GM12878 (cell line): ENCODE data around the gene NSFL1C. TPM values are rescaled to one million over a fixed set of nuclear protein-coding genes. Genes with fewer than 3 reads are reported as not detected.

Experiments used
- ATAC-seq: fragments of 200-7000 bp; cut with Tn5 transposase; 3 replicates; pipeline ENCODE4 v1.9.1; 2020; ENCODE audit warnings: mild to moderate bottlenecking, moderate library complexity
- BruUV-seq: library from RNA; stranded (reverse); fragments of 400-500 nt; replicated peaks from 2 replicates; lab custom pipeline; 2021; lab: Mats Ljungman, UMichigan
- CTCF ChIA-PET: fragments of 300-600 bp; sonication (Branson Sonifier 250); formaldehyde crosslinking; extraction: SDS; loops from one replicate; lab custom pipeline; 2021; ENCODE audit warnings: inconsistent platforms; lab: Yijun Ruan, JAX
- POLR2A ChIA-PET: fragments of 350-600 bp; formaldehyde crosslinking; extraction: SDS; loops from one replicate; lab custom pipeline; 2021; ENCODE audit warnings: inconsistent platforms; lab: Charles Lee
- RAD21 ChIA-PET: fragments of 300-600 bp; sonication (Branson Sonifier 250); formaldehyde crosslinking; loops from one replicate; lab custom pipeline; 2023; ENCODE audit warnings: antibody characterized with exemption; ENCODE audit not compliant: unreplicated experiment; lab: Charles Lee
- SMC1A ChIA-PET: fragments of 300-600 bp; sonication (Branson Sonifier 250); formaldehyde crosslinking; loops from one replicate; lab custom pipeline; 2023; ENCODE audit not compliant: unreplicated experiment, uncharacterized antibody; lab: Charles Lee
- DNase-seq: peaks from one replicate; pipeline ENCODE4 v3.0.0-alpha.2; 2011; ENCODE audit warnings: low read depth, low spot score
- FAIRE-seq: peaks from 3 replicates; lab custom pipeline; 2011; peaks lifted over from hg19 to GRCh38; lab: Jason Lieb, UNC
- H2AFZ ChIP-seq: 2 replicates; pipeline ENCODE4 v1.6.0; 2011; ENCODE audit warnings: low read depth, low read length, control low read depth; ENCODE audit not compliant: control insufficient read depth
- H3K27ac ChIP-seq: 2 replicates; pipeline ENCODE4 v1.5.1; 2011; ENCODE audit warnings: control low read depth; ENCODE audit not compliant: control insufficient read depth, insufficient read depth
- H3K27me3 ChIP-seq, 2 experiments: replicated peaks in 1 of 2; 2 replicates each; pipeline versions ENCODE4 v1.6.0 to v1.6.1; 2011; ENCODE audit warnings: low read length in 1 of 2; ENCODE audit not compliant: control insufficient read depth in 2 of 2, insufficient read depth in 2 of 2
- H3K36me3 ChIP-seq, 2 experiments: 2 replicates each; pipeline ENCODE4 v1.5.1; 2011; ENCODE audit warnings: low read length in 1 of 2; ENCODE audit not compliant: control insufficient read depth in 2 of 2, insufficient read depth in 2 of 2
- H3K4me1 ChIP-seq: 2 replicates; pipeline ENCODE4 v1.6.1; 2011; ENCODE audit warnings: mild to moderate bottlenecking, low read length, moderate library complexity, mixed read lengths; ENCODE audit not compliant: control insufficient read depth, insufficient read depth
- H3K4me2 ChIP-seq: 2 replicates; pipeline ENCODE4 v1.6.0; 2011; ENCODE audit warnings: control low read depth; ENCODE audit not compliant: control insufficient read depth, insufficient read depth
- H3K4me3 ChIP-seq: fragments of 200-600 bp; sonication (generic); 2 replicates; pipeline ENCODE4 v1.5.1; 2016
- H3K79me2 ChIP-seq: 2 replicates; pipeline ENCODE4 v1.6.0; 2011; ENCODE audit warnings: low read length; ENCODE audit not compliant: control insufficient read depth, insufficient read depth
- H3K9ac ChIP-seq: 2 replicates; pipeline ENCODE4 v1.8.0; 2011; ENCODE audit warnings: low read length, control low read depth, mixed read lengths; ENCODE audit not compliant: control insufficient read depth, insufficient read depth
- H3K9me3 ChIP-seq: replicated peaks from 3 replicates; pipeline ENCODE4 v1.5.1; 2011; ENCODE audit warnings: mild to moderate bottlenecking, low read length; ENCODE audit not compliant: control insufficient read depth, insufficient read depth
- H4K20me1 ChIP-seq: 2 replicates; pipeline ENCODE4 v1.6.0; 2011; ENCODE audit not compliant: control insufficient read depth, insufficient read depth
- ASH2L ChIP-seq: fragments of 300-600, 200-600 bp; sonication (generic); IDR thresholded peaks from 2 replicates; pipeline ENCODE4 v1.6.1; 2017; ENCODE audit warnings: low read depth, mild to moderate bottlenecking, borderline replicate concordance
- BACH1 ChIP-seq: fragments of 450-650 bp; IDR thresholded peaks from 2 replicates; pipeline ENCODE4 v1.6.1; 2017; ENCODE audit warnings: mild to moderate bottlenecking, borderline replicate concordance
- CUX1 ChIP-seq: IDR thresholded peaks from 2 replicates; pipeline ENCODE4 v1.6.1; 2012; ENCODE audit warnings: improper control_type of control experiment, low read depth, low read length; ENCODE audit not compliant: insufficient replicate concordance
- HSF1 ChIP-seq: fragments of 150-350 bp; IDR thresholded peaks from 2 replicates; pipeline ENCODE4 v1.6.1; 2014; ENCODE audit warnings: mild to moderate bottlenecking, low read depth, low read length
- KLF5 ChIP-seq: fragments of 450-650 bp; IDR thresholded peaks from 2 replicates; pipeline ENCODE4 v1.6.1; 2014; ENCODE audit warnings: mild to moderate bottlenecking; ENCODE audit not compliant: partially characterized antibody
- MAX ChIP-seq: IDR thresholded peaks from 2 replicates; pipeline ENCODE4 v1.6.1; 2012; ENCODE audit warnings: low read depth, low read length, improper control_type of control experiment
- RB1 ChIP-seq: fragments of 450-650 bp; formaldehyde crosslinking; IDR thresholded peaks from 2 replicates; pipeline ENCODE4 v1.6.1; 2017; ENCODE audit warnings: mild to moderate bottlenecking, borderline replicate concordance
- USF2 ChIP-seq: IDR thresholded peaks from 2 replicates; pipeline ENCODE4 v1.6.1; 2011; ENCODE audit warnings: low read depth, low read length, improper control_type of control experiment, borderline replicate concordance
- WGBS: methylation state at CpG from one replicate; pipeline ENCODE4 v1.1.6; 2016; ENCODE audit warnings: low lambda C conversion rate; ENCODE audit not compliant: insufficient replicate concordance, insufficient coverage; ENCODE audit errors: missing lambda C conversion rate; 5-methylcytosine and 5-hydroxymethylcytosine counted together
- in situ Hi-C: fragments of 300-500 bp; cut with MboI; formaldehyde crosslinking; loops from 9 replicates; pipeline ENCODE4 v1.14.3; 2018; ENCODE audit warnings: mixed read lengths
- intact Hi-C: fragments of 100-400 bp; cut with micrococcal nuclease; formaldehyde crosslinking; loops from one replicate; pipeline ENCODE4 v1.14.2; 2022; ENCODE audit not compliant: unreplicated experiment
- polyA plus RNA-seq, 11 experiments: library from polyadenylated mRNA; depleted of rRNA in 4 of 11; unstranded in 6 of 11; stranded (reverse) in 5 of 11; fragments of >200 nt; fragmentation: Nextera tagmentation in 4 of 11; fragmentation: Illumina TruSeq in 1 of 11; extraction: Ambion mirVana in 4 of 11; extraction: Trizol in 1 of 11; gene quantifications; 1 replicate in 1 of 11; 2 replicates in 10 of 11; pipeline versions ENCODE4 v1.2.1 to v1.2.3, GENCODE V29; 2011 to 2016; ENCODE audit warnings: inconsistent platforms in 2 of 11, missing spikeins in 2 of 11, low read depth in 1 of 11
- total RNA-seq, 4 experiments: library from RNA; depleted of rRNA in 3 of 4; stranded (reverse); fragments of >200 nt in 3 of 4; fragmentation: Illumina TruSeq in 1 of 4; extraction: Trizol in 1 of 4; gene quantifications; 2 replicates each; pipeline versions ENCODE4 v1.2.1 to v1.2.3, GENCODE V29; 2013 to 2021

Gene NSFL1C
- total and polyA plus RNA-seq, 10 of the 15 experiments (the other 5 are each of a cell fraction or from before 2014, with no cell fraction given), result 21.5 to 100 (median 38.1) TPM

- no peaks in the 10 kb centered on the region; the same call in 1 of the 2 replicates for H3K4me1 ChIP-seq
- in situ Hi-C loops, result no loop called here
- ChIA-PET SMC1A (no interaction called here), POLR2A (no interaction called here), RAD21 (interaction anchor here (1.4 kb wide), 1 partner anchor 13 kb away, joined by 5 read pairs; no protein-coding TSS in a partner anchor), CTCF (interaction anchor here (4.2 kb wide), 1 partner anchor 12 kb away, joined by 28 read pairs; no protein-coding TSS in a partner anchor)
- FAIRE-seq (no peak), ATAC-seq (no peak), DNase-seq (no peak)
- H3K27ac ChIP-seq, result no peak within 1 kb of the TSS
- no peaks in the 10 kb centered on the region for H4K20me1 ChIP-seq
- no peaks in the 10 kb centered on the region for H3K79me2 ChIP-seq
- intact Hi-C loops, result no loop called here
- no peaks in the 10 kb centered on the region for H3K36me3 ChIP-seq
- peaks cover 0 to 2% of the 10 kb centered on the region in 2 experiments; a peak in 1 of 4 replicates for H3K27me3 ChIP-seq
- TF ChIP-seq CUX1 (no peak), RB1 (no peak), MAX (no peak), BACH1 (no peak), ASH2L (no peak), KLF5 (no peak), USF2 (no peak), HSF1 (no peak)
- 10% methylated on average over 11 of the region's 11 CpGs for WGBS
- H3K4me2 ChIP-seq, result no peak within 1 kb of the TSS
- no peak within 1 kb of the TSS for H2AFZ ChIP-seq
- no peaks in the 10 kb centered on the region; the same call in 2 of the 3 replicates for H3K9me3 ChIP-seq
- H3K9ac ChIP-seq, result no peak within 1 kb of the TSS
- no peak within 1 kb of the TSS for H3K4me3 ChIP-seq
- BruUV-seq, result no TSS peak
These were observed 24.7 kb upstream of the NSFL1C start, which contains the start of gene SIRPB2 for GRCh38 chr20:1491281-1491840. TSS of gene SIRPB2 (minus strand) at chr20:1491420. CDS start at chr20:1491359, 61 bp downstream.
